HG03108 (cell line): ENCODE results near the gene MYO6.

Experiments
- ATAC-seq: cut with Tn5 transposase; IDR thresholded peaks from one replicate; pipeline ENCODE4 v1.9.1; 2021; ENCODE audit warnings: moderate library complexity; ENCODE audit not compliant: unreplicated experiment

Gene MYO6

GRCh38 chr6:75762063-75762462 lies 13.0 kb downstream of the MYO6 start:
- no peak for ATAC-seq

DNA sequence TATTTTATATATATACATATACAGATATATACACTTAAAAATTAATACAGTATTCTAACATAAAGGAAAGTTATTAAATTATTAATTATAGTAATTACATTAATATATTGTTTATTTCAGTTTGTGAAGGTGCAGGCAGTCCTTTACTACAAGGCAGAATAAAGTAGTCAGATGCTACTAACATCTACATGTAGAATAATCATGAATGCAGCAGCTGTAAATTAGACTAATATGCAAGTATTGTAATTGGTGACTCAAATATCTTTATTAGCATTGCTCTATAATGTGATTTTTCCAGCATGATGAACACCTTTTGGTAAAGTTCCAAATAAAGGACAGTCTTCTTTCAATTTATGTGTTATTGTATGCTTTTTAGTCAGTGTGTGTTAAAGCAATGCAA lies 17.3 kb downstream of the MYO6 start:
- ATAC-seq: no peak

GRCh38 chr6:75770844-75771243 lies 21.8 kb downstream of the MYO6 start:
- no peak for ATAC-seq

GRCh38 chr6:75775219-75775618 lies 26.2 kb downstream of the MYO6 start:
- ATAC-seq: no peak

GRCh38 chr6:75776461-75776860 lies 27.4 kb downstream of the MYO6 start:
- no peak for ATAC-seq

DNA sequence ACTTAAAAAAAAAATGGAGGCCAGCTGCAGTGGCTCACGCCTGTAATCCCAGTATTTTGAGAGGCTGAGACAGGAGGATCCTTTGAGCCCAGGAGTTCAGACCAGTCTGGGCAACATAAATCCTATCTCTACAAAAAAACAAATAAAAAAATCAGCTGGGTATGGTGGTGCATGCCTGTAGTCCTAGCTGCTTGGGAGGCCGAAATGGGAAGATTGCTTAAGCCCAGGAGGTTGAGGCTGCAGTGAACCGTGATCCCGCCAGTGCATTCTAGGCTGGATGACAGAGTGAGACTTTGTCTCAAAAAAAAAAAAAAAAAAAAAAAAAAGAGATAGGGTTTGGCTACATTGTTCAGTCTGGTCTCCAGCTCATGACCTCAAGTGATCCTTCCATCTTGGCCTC lies 29.7 kb downstream of the MYO6 start:
- no peak for ATAC-seq

DNA sequence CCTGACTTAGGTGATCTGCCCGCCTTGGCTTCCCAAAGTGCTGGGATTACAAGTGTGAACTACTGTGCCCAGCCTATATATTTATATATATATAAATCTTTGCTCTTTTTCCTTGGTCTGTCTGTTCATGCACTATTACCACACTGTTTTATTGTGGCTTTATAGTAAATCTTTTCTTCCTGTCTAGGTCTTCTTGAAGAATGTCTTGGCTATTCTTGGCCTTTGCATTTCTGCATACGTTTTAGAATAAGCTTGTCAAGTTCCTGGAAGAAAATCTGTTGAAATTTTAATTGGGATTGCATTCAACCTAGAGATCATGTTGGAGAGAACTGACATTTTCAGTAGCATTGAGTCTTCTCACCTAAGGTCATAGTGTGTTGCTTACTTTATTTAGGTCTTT lies 37.1 kb downstream of the MYO6 start:
- ATAC-seq: no peak

GRCh38 chr6:75788894-75789293 lies 39.9 kb downstream of the MYO6 start:
- no peak for ATAC-seq

DNA sequence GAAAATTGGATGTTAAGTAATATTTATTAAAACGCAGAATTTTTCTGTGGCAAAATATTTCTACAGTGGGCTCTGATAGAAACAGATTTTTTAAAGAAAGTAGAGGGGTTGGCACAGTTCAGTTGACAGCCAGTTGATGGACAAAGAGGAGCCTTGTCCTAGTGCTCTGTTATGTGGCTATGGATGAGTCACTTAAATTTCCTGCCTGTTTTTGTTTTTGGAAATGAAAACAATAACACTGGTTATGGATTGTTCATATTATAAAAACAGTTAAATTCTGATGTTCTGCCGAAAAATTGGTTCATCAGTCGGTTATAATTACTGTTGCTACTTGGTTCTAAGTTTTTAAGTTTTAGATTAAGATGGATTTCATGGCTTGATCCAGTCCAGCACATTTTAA lies 42.8 kb downstream of the MYO6 start:
- ATAC-seq: no peak

GRCh38 chr6:75794351-75794846 lies 45.4 kb downstream of the MYO6 start:
- no peak for ATAC-seq

DNA sequence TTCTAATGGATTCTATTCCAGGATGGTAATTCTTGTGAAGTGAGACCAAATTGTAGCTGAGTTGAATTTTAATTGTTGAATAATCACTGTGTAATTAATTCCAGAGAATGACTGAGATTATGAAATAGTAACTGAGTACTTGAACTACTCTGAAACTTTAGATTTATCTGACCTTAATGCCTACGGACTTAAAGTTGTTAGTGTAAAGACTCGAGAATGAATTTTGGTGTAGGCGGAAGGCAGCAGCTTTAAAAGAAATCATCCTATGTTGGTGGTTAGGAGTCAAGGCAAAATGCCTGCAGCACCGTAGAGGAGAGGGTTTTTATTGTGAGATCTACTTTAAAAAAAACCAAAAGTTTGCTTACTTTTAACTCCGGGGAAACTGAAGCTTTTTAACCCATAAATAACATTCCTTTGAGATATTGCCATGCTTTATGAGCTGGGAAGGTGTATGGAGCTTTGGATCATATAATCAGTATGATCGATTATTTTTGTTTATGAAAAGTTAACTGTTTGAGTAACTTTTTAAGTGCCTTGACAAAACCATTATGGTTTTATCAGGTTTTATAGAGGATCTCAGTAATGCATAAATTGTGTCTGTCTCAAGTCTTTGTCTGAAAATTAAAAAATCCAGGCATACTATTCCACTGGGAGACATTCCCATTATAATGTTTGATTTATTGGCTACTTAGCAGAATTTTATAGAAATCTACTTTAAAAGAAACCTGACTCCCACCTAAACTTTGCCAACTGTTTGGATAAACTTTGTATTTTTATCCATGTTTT lies 46.1 kb downstream of the MYO6 start:
- ATAC-seq: no peak

- no peak for ATAC-seq
Measured at GRCh38 chr6:75796723-75797122, 47.7 kb downstream of the MYO6 start.

GRCh38 chr6:75800133-75800532 lies 51.1 kb downstream of the MYO6 start:
- no peak for ATAC-seq

DNA sequence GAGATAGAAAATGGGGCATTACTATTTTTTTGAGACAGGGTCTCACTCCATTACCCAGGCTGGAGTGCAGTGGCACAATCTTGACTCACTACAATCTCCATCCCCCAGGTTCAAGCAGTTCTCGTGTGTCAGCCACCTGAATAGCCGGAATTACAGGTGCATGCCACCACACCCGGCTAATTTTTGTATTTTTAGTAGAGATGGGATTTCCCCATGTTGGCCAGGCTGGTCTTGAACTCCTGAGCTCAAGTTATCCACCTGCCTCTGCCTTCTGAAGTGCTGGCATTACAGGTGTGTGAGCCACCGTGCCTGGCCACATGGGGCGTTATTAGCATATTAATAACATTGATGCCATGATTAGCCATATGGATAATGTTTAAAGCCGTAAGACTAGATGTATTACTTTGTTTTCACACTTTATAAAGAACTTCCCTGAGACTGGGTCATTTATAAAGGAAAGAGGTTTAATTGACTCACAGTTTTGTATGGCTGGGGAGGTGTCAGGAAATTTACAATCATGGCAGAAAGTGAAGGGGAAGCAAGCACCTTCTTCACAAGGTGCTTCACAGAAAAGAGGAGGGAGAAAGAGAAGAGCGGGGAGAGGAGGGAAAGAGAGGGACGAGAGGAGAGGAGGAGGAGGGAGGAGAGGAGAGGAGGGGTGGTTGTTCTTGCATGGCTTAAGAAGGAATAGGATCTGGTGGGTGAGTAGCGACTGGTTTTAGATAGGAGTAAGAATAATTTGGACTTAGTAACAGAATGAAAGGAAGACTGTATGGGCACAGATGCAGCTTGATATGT lies 51.9 kb downstream of the MYO6 start:
- ATAC-seq: no peak

DNA sequence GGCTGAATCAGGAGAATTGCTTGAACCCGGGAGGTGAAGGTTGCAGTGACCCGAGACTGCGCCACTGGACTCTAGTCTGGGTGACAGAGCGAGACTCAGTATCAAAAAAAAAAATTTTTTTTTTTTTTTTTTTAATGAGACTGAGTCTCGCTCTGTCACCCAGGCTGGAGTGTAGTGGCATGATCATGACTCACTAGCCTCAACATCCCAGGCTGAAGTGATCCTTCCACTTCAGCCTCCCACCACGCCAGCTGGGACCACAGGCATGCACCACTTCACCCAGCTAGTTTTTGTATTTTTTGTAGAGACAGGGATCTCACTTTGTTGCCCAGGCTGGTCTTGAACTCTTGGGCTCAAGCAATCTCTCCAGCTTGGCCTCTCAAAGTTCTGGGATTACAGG lies 53.3 kb downstream of the MYO6 start:
- no peak for ATAC-seq

DNA sequence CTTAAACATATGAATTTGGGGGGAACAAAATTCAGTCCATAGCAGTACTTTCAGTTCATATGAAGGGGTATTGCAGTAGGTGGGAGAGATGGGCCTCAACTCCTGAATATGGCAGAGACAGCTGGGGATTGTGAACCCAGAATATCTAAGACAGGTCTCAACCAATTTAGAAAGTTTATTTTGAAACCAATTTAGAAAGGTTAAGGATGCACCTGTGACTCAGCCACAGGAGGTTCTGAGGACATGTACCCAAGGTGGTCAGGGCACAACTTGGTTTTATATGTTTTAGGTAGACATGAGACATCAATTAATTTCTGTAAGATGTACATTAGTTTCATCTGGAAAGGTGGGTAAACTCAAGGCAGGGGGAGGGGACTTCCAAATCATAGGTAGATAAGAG lies 59.5 kb downstream of the MYO6 start:
- ATAC-seq: no peak

DNA sequence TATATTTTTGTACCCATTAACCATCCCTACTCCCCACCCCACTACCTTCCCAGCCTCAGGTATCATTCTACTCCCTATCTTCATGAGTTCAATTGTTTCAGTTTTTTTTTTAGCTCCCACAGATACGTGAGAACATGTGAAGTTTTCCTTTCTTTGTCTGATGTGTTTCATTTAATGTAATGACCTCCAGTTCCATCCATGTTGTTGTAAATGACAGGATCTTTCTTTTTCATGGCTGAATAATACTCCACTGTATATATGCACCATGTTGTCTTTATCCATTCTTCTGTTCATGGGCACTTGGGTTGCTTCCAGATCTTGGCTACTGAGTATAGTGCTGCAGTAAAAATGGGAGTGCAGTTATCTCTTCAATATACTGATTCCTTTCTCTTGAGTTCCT lies 63.5 kb downstream of the MYO6 start:
- no peak for ATAC-seq

GRCh38 chr6:75813476-75814250 lies 64.6 kb downstream of the MYO6 start:
- ATAC-seq: no peak

- no peak for ATAC-seq
Measured at GRCh38 chr6:75815756-75816155, 66.7 kb downstream of the MYO6 start.

GRCh38 chr6:75818098-75818855 lies 69.2 kb downstream of the MYO6 start:
- no peak for ATAC-seq
